GM19463 (cell line): ENCODE data around the gene MRPL10.

ENCODE experiments used
- ATAC-seq: cut with Tn5 transposase; IDR thresholded peaks from one replicate; pipeline ENCODE4 v1.9.1; 2021; ENCODE audit warnings: mild to moderate bottlenecking, moderate library complexity; ENCODE audit not compliant: unreplicated experiment

Gene MRPL10

DNA sequence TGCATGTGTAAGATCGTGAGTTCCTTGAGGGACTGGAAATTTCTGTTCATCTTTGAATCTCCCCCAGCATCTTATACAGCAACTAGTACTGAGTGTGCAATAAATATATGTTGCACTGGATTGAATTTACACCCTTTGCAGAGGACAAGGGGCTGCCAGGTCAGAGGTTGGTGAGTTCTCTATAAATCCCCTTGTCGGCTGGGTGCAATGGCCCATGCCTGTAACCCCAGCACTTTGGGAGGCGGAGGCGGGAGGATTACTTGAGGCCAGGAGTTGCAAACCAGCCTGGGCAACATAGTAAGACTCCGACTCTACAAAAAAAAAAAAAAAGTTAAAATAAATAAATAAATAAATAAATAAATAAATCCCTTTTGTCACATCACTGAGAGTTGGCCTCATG lies 29.0 kb upstream of the MRPL10 start:
- ATAC-seq = no peak

DNA sequence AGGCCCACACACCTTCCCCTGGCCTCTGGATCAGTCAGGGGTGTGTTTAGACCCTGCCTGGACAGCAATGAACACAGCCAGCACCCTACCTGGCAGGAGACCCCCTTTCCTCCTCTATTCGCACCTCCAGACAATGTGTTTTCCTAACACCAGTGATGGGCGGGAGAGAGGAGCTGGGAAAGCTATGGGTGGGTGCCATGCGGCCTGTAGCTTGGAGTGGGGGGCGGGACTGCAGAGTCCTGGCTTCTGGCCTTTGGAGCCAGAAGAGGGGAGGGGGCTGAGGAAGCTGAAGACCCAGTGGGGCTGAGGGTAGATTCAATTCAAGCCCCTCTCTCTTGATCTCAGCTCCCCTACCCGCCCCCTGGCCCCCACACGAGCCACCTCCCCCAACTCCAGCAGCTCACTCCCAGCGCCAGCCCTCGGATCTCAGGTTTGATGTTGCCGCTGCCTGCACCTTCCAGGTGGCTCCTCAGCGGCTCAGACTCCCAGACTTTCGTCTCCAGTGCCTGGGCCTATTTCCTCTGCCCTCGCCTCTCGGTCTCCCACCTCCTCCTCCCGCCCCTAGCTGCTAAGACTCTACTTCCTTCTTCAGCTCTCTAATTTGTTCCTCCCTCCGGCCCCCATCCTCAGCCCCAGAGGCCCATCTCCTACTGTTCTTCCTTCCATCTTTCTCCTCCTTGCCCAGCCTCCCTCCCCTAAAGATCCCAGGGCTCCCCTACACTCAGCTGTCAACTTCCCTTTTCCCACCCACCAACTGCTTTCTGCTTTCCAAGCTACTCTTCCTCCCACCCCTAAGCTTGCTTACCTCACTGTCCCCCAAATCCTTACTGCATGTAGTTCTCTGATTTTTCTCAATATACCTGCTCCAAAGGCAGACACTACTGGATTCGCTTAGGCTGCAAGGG lies 26.5 kb upstream of the MRPL10 start:
- no peak for ATAC-seq

DNA sequence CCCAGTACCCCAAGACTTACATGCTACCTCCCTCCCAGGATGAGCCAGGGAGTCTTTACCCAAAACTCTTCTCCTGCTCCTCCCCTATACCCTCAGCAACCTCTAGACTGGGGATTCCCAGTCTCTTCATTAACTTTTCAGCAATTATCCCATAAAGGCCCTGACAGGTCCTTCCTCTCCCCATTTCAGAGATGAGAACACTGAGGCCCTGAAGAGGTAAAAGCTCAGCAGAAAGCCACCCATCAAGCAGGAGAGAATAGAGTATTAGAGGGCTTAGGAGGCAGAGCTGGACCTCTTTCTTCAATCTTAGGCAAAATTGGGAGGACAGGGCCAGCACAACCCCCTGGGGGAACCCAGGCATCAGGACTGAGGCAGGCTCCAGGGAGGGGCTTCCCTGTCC lies 25.5 kb upstream of the MRPL10 start:
- ATAC-seq = no peak

DNA sequence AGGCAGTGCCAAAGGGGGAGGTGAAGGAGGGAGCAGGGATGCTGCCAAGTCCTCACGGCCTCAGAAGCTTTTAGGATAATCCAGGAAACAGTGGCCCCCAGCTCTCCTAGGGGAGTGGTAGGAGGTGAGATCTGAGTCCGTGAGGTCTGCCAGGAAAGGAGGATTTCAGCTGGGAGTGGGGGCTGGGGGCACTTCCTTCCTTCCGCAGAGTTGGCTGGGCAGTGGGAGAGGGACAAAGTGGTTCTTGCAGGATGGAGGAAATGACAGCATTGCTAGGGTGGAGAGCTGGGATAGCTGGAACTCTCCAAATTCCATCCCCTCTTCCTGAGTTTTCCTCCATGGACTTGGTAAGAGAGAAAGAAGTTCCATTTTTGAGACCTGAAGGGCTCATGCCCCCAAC lies 24.4 kb upstream of the MRPL10 start:
- ATAC-seq = no peak

DNA sequence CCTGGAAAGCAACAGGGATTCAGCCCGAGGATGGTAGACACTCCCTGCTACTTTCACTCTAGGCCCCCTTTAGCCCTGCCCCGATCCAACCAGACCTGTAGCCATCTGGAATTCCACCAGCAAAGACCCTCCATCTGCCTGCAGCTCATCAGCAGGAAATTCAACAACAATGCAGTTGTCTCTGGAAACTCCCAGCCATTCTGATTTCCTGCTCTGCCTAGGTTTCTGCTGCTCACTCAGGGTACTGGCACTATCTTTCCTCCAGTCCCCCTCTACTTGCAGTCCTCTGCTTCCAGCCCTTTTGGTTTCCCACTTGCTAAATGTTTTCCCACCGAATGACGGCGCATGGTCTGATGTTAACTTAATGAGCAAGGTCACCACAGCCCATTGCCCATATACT lies 22.3 kb upstream of the MRPL10 start:
- ATAC-seq = no peak

DNA sequence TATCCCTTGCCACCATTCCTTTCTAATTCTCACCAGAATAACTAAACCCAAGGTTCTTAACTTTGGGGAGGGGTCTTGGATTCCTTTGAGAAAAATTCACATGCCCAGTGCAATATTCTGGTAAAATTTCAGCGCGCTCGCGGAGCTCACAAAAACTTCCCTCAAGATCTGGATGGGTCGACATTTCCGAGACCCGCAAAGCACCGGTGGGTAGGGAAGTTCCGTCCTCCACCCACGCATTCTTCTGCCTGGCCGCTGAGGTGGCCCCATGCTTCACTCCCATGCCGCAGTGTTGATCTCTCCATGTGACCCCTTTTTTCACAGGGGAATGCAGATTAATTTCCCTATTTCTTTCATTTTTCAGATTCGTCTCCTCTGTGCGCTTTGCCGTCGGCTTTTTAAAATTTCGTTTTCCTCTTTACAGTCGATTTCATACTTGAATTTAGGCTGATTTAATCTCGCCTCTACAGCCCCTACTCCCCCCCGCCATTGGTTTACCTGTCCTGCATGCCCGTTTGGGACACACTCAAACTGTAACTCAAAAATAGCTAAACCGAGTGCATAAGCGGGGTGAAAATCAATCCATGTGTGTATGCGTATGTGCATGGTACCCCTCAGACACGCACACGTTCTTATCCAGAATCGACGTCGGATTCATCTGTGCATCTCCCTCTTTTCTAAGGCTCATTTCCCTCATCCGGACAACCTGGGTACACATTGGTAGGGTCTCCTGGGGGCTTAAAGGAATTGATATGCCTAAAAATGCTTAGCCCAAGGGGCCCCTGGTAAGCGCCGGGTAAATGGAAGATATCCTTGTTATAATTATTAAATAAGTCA lies 21.0 kb upstream of the MRPL10 start:
- no peak for ATAC-seq

DNA sequence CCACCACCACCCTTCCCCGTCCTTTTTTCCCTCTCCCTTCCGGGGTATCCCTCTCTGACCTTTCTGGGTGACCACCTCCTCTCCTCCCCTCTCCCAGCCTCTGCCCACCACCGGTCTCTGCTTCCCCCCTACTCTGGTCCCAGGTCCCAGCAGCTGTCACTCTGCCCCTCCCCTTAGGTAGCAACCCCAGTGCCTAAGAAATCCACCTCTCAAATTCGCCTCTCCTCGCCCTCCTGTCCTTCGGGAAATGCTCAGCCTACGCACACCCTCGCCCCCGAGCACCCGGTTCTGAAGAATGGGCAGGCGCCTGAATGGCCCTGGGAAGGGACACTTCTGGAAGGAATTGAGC lies 20.4 kb upstream of the MRPL10 start:
- ATAC-seq = no peak

DNA sequence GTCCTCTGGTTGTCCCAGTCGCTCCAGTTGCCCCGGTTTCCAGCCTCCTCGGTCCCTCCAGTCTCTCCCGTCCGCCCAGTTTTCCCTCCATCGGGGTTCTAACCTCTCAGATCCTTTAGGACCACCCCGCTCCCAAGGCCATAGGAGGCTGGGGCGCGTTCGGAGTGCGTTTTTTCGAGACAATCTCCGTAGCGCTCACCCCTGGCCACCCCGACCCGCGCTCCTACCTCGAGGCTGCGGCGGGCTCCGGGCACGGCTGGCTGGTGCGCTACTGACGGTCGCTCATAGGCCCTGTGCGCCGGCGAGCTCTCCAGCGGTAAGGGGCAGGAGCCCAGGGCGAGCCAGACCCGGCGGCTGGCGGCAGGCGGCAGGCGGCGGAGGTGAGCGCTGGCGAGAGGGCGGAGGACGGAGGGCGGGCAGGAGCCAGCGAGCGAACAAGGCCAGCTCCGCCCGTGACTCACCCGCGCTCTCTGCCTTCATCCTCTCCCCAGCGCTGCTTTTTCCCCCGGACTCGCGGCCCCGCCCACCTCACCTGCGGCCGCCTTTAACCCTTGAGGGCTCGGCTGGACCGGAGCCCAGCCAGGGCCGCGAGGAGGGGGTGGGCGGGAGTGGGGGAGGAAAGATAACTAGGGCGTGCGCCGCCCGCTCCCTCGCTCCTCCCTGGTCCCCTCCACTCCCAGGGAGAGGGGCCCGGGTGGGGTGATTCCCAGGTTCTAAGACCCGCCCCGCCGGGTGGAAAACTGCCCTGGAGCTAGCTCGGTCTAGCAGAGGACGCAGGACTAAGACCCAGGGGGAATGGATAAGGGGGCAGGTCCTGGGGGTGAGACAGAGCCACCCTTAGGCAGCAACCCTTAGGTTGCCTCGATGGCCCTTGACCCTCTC lies 19.6 kb upstream of the MRPL10 start, which contains the start of gene SP6:
Gene SP6, minus strand, starts transcription at position 472 of the 882 bp plus-strand sequence. CDS start 2,734 bp downstream, outside the sequence.
- ATAC-seq = no peak

DNA sequence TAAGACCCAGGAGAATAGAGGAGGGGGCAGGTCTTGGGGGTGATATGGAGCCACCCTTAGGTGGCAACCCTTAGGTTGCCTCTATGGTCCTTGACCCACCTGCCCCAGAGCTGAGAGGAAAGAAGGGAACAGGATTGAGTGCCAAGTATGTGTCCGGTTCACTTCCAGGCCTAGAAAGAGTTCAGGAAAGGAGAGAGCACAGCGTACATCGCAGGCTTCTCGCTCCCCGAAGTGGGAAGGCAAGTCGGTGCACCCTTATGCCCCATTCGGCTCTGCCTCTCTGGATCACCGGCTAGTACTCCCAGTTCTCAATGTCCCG lies 19.0 kb upstream of the MRPL10 start:
- no peak for ATAC-seq

DNA sequence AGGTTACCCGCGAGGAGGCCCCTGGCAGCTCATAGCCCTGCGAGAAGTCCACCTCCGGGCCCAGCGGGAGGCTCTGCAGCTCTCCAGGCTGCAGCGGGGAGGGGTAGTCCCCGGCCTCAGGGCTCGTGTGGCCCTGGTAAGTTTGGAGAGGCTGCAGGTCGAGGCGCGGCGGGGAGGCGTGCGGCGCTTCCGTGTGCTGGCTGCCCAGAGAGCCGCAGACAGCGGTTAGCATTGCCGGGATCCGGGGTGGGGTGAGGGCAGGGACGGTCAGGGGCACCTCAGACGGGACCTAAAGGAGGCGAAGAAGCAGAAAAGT lies 16.8 kb upstream of the MRPL10 start:
- no peak for ATAC-seq

DNA sequence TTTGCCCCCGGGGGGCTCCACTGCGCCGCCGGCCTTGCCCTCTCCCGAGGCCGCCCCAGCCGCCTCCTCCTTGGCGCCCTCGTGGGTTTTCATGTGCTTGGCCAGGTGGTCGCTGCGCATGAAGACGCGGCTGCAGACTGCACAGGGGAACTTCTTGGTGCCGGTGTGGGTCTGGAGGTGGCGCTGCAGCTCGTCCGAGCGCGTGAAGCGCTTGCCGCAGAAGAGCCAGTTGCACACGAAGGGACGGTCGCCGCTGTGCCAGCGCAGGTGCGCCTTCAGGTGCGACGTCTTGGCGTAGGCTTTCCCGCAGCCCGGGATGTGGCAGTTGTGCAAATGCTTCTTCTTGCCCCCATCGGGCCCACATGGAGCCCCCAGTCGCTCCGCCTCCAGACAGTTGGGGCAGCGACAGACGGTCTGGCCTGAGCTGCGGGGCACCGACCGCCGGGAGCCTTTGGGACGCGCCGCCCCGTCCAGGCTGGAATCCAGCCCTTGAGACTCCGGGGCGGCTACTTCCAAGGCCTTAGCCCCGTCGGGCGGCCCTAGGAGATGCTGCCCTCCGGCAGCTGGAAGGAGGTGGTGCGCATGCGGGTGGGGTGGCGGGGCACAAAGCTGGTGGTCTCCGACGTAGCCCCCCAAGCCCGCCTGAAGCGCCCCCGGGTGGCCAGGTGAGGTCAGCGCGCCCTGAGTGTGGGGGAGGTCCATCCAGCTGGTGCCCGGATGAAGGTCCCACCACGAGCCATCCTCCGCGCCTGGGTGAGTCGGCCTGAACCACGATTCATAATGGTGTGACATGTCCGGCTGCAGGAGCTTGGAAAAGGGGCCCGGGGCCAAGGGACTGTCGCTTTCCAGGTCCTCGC lies 16.2 kb upstream of the MRPL10 start:
- ATAC-seq = no peak

DNA sequence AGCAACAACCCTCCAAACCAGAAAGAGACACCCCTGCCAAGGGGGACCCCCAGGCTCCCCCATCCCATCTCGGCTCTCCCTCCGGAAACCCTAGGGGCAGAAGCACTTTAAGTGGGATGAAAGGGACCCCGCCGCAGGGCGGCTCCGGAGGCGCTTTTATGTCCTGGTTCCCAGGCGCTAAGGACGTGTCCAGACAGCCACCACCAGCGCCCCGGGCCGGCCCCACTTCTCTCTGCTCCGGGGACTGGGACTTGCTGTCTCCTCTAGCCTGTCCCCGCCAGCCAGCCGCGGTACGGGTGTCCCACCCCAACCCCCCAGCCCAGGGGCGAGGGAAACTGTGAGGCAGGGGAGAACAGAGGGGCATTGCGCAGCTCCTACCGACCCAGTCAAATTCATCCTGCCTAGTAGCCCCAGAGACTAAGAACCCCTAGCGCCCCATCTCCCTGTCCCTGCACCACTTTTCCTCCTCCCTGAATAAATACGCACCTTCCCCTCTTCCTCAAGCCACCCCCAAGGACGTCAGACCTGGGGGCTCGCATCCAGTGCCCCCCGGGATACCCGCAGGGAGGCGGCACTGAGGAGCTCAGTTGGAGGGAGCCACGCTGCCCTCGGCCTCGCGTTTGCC lies 15.5 kb upstream of the MRPL10 start:
- no peak for ATAC-seq

DNA sequence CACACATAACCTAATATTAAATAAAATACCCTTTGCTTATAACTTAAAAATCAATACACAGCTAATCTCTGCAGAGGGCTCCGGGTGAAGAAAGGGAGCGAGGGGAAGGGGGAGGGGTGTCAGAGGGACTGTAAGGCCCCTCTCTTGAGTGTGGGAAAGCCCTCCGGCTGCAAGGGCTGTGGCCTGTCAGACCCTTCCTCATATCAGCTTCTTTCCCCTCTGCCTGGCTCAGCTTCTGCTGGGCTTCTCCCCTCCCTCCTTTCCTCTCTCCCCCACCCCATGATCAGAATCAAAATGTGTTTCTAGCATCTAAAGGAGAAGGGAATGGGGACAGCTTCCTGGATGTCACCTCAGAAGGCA lies 14.4 kb upstream of the MRPL10 start:
- no peak for ATAC-seq

DNA sequence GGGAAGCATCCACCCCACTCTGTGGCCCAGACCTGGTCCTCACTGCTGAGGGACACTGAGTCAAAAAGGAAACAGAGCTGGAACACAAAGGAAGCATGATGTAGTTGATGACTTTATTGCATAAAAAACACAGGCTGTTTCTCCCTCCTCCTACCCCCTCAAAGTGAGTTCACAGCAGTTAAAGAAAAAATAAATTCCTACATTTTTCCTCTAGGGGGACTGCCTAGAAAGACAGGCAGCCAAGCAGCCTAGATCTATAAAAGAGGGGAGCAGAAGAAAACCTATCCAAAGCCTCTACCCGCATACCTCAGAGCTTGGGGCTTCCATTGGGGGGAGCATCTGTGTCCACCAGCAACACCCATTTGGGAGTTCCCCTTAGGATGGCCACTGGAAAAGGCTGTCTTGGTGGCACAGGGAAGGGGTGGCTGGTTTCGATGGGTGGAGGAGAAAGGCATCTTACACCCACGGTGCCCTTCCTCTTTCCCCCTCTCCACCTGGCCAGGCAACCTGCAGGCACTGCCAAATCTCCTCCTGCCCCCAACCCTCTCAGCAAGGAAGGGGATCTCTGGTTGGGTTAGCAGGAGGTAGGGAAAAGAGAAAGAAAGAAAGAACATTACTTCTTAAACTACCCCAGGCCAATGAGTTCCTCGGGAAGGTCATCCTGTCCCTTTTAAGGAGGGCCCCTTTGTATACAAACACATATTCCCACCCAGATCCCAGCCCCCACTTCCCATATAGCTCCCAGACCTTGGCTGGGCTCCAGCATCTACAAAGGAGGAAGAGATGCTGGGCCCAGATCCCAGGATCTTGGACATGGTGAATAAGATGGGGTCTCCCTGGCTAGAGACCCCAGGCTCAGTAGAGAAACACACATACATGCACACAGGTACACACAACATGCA lies 13.7 kb upstream of the MRPL10 start:
- ATAC-seq = no peak

DNA sequence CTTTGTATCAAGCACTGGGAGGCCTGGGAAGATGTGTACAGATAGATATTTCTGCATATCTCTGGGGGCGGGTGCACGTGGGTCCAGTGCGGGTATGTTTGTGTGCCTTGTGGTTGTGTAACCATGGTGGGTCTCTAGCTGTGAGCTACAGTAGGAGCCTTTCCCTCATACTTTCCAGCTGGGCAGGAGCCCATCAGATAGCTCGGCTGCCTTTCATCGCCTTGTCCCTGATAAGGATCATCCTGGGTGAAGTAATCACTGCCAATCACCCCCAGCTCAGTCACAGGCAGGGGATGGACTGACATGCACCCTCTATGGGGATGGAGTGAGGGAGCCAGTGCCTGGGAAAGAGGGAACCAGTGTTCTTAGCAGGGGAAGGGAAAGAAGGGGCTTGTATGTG lies 12.9 kb upstream of the MRPL10 start:
- ATAC-seq = no peak

DNA sequence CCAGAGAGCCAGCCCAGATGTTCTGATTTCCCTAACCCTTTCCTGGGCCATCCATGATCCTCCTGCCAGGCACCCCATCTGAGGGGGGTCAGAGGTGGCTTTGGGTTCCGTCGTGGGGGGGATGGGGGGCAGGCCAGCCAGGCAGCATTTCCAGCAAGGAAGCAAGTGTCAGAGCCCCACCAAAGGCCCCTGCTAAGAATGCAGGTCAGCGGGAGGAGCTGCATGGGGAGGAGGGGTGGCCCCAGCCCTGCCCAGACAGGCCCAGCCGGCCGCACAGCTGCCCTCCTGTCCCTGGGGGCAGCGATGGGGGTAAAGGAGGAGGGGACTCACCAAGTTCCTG lies 12.0 kb upstream of the MRPL10 start:
- ATAC-seq = no peak

DNA sequence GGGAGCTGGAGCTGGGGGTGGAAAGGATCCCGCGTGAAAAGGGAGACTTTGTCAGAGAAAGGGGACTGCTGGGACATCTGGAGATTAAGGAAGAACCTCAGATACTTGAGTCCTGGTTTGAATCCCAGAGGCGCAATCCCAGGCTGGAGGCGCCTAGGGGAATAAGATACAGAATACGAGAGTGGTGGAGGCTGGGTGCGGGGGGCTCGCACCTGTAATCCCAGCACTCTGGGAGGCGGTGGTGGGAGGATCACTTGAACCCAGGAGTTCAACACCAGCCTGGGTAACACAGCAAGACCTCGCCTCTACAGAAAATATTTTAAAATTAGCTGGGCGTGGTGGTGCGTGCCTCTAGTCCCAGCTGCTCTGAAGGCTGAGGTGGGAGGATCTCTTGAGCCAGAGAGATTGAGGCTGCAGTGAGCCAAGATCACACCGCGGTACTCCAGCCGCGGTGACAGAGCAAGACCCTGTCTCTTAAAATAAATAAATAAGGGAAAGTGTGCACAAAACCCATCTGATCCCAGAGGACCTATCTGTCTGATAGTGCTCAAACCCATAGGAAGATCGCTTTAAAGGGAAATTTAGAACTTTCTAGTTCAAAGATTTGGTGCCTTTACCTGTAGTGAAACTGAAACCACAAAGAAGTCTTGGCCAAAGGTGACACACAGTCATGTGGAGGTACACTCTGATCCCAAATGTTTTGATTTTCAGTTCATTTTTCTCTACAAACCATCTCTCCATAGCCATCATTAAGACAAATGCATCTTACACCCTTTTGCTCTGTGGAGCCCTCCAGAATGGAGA lies 10.3 kb upstream of the MRPL10 start:
- no peak for ATAC-seq

DNA sequence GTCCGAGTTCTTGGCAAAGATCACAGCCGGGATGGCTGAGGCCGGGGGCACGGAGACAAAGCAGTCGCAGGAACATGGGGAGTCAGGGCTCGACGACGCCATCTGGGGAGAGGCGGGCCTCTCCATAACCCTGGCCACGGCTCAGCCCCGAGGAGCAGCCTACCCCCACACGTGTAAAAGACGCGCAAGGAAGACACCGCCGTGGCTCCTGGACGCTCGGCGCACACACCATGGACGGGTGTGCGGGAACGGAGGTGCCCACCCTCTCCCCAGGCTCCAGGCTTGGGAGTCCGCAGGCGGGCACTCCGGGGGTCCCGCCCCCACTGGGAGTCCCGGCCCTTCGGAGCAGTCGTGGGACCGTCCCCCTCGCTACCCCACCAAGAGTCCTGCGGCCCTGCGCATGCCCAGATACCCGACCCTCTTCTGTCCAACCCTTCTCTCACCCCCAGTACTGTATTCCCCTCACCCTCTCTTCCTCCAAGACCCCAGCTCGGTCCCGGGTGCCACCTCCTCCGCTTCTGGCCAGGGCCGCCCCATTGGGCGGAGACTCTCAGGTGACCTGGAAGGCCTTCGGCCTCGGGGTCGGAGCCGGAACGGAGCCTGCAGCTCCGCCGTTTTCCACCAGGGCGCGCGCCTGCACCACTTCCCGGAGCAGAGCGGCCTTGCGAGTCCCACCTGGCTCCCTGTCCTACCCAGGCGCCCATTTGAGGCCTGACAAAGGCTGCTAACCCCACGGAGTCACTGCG lies 9.6 kb upstream of the MRPL10 start, which contains the start of gene SCRN2:
Gene SCRN2, minus strand, starts transcription at position 532 of the 746 bp plus-strand sequence. Its CDS starts 430 bp downstream, at position 102.
- peak; percentile 90 for ATAC-seq
